Measurements from ENCODE around the gene OR2F1. TPM values are rescaled to one million over a fixed set of nuclear protein-coding genes. Genes with fewer than 3 reads are reported as not detected.

OR2F1 gene
- total RNA-seq, 1 donor from 2014 or later = not detected

- H3K36me3 Mint-ChIP-seq = no peaks in the 10 kb centered on the region
- no peak overlapping the region for H3K4me3 Mint-ChIP-seq
- TF ChIP-seq, protein P1, sequence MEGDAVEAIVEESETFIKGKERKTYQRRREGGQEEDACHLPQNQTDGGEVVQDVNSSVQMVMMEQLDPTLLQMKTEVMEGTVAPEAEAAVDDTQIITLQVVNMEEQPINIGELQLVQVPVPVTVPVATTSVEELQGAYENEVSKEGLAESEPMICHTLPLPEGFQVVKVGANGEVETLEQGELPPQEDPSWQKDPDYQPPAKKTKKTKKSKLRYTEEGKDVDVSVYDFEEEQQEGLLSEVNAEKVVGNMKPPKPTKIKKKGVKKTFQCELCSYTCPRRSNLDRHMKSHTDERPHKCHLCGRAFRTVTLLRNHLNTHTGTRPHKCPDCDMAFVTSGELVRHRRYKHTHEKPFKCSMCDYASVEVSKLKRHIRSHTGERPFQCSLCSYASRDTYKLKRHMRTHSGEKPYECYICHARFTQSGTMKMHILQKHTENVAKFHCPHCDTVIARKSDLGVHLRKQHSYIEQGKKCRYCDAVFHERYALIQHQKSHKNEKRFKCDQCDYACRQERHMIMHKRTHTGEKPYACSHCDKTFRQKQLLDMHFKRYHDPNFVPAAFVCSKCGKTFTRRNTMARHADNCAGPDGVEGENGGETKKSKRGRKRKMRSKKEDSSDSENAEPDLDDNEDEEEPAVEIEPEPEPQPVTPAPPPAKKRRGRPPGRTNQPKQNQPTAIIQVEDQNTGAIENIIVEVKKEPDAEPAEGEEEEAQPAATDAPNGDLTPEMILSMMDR (conservative IDR thresholded peaks at IDR 0.05) = no peak
- DNase-seq (ENCODE audit: extremely low spot score, unreplicated experiment) = no peak
- no peaks in the 10 kb centered on the region for H3K9me3 Mint-ChIP-seq
- no peaks in the 10 kb centered on the region for H3K4me1 Mint-ChIP-seq (ENCODE audit: unreplicated experiment)
- H3K27me3 Mint-ChIP-seq = no peaks in the 10 kb centered on the region
- no peak overlapping the region for H3K27ac Mint-ChIP-seq
Observed at GRCh38 chr7:143993924-143994323, 39.3 kb downstream of the OR2F1 start.

- Mint-ChIP-seq H3K9me3 (no peaks in the 10 kb centered on the region), H3K36me3 (no peaks in the 10 kb centered on the region), H3K27ac (no peak within 1 kb of the TSS), H3K27me3 (no peaks in the 10 kb centered on the region), H3K4me1 (ENCODE audit: unreplicated experiment) (no peaks in the 10 kb centered on the region), H3K4me3 (no peak within 1 kb of the TSS)
- DNase-seq (ENCODE audit: extremely low spot score, unreplicated experiment) = no peak
- TF ChIP-seq, protein P1 (conservative IDR thresholded peaks at IDR 0.05) = no peak
Observed at GRCh38 chr7:144000020-144000419, 45.4 kb downstream of the OR2F1 start, which contains the start of gene OR6B1. OR6B1 (plus strand) TSS chr7:144000320; CDS start chr7:144003997, 3,677 bp downstream.

GRCh38 chr7:144001543-144001942 is 46.9 kb downstream of the OR2F1 start:
- Mint-ChIP-seq H3K4me1 (ENCODE audit: unreplicated experiment) (no peaks in the 10 kb centered on the region), H3K27ac (no peak overlapping the region), H3K4me3 (no peak overlapping the region), H3K27me3 (peaks cover 3% of the 10 kb centered on the region), H3K36me3 (no peaks in the 10 kb centered on the region), H3K9me3 (no peaks in the 10 kb centered on the region)
- TF ChIP-seq, protein P1 (conservative IDR thresholded peaks at IDR 0.05) = no peak
- no peak for DNase-seq (ENCODE audit: extremely low spot score, unreplicated experiment)

GRCh38 chr7:144004703-144005102 is 50.1 kb downstream of the OR2F1 start:
- TF ChIP-seq, protein P1 (conservative IDR thresholded peaks at IDR 0.05) = no peak
- Mint-ChIP-seq H3K9me3 (no peaks in the 10 kb centered on the region), H3K4me1 (ENCODE audit: unreplicated experiment) (no peaks in the 10 kb centered on the region), H3K4me3 (no peak overlapping the region), H3K27ac (no peak overlapping the region), H3K36me3 (no peaks in the 10 kb centered on the region), H3K27me3 (peaks cover 3% of the 10 kb centered on the region)
- DNase-seq (ENCODE audit: extremely low spot score, unreplicated experiment) = no peak

DNA sequence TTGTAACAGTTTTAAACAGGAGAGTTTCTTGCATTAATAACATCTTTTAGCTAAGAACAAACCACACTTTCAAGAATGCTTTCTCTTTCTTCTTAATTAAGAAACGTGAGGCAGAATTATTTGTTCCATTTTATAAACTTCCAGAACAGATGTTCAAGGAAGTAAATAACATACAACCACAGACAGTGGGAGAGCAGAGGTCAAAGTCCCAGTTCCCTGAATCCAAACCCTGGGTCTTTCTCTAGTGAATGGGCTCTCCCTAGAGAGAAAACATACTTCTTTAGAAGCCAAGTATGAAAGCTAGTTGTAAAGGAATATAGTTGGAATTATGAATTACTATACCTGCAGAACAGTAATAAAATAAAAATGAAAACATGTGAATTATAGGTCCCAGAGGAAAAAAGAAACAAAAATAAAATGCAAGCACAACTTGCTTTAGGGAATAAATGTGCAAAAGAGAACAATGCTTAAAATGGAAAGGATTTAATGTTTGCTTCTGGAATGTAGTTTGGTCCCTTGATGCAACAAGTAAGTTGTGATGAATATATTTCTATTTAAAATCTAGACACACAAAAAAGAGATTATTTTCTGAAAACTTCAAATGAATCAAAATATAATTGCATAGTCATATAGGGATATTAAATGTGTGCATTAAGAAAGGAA is 51.5 kb downstream of the OR2F1 start:
- Mint-ChIP-seq H3K9me3 (no peaks in the 10 kb centered on the region), H3K4me1 (ENCODE audit: unreplicated experiment) (no peaks in the 10 kb centered on the region), H3K36me3 (no peaks in the 10 kb centered on the region), H3K27ac (no peak overlapping the region), H3K4me3 (no peak overlapping the region), H3K27me3 (peaks cover 3% of the 10 kb centered on the region)
- DNase-seq (ENCODE audit: extremely low spot score, unreplicated experiment) = no peak
- TF ChIP-seq, protein P1 (conservative IDR thresholded peaks at IDR 0.05) = no peak
